Stomach (tissue), 4 donors: Measurements from ENCODE around the gene EIPR1.

Experiments used
- EP300 ChIP-seq: sonication (generic); formaldehyde crosslinking; IDR thresholded peaks from one replicate; pipeline ENCODE4 v1.6.1; 2017; ENCODE audit warnings: antibody characterized with exemption
- POLR2A ChIP-seq, 4 donors: fragments of 450-650 bp; IDR thresholded peaks; one replicate each; pipeline ENCODE4 v1.6.1; 2016; ENCODE audit warnings: antibody characterized with exemption in 4 of 4, control low read depth in 2 of 4, mild to moderate bottlenecking in 1 of 4, moderate library complexity in 1 of 4
- POLR2AphosphoS5 ChIP-seq, 3 donors: sonication (generic); formaldehyde crosslinking; IDR thresholded peaks; one replicate each; pipeline ENCODE4 v1.6.1; 2016; ENCODE audit warnings: antibody characterized with exemption in 3 of 3
- TF ChIP-seq, protein P1 (sequence below), 7 experiments: fragments of 450-650 bp in 4 of 7; fragments of 200-600 bp in 3 of 7; sonication (generic) in 3 of 7; IDR thresholded peaks; one replicate each; pipeline ENCODE4 v1.5.1; 2016 to 2019; ENCODE audit warnings: antibody characterized with exemption in 7 of 7, control low read depth in 2 of 7, mild to moderate bottlenecking in 1 of 7

DNA sequence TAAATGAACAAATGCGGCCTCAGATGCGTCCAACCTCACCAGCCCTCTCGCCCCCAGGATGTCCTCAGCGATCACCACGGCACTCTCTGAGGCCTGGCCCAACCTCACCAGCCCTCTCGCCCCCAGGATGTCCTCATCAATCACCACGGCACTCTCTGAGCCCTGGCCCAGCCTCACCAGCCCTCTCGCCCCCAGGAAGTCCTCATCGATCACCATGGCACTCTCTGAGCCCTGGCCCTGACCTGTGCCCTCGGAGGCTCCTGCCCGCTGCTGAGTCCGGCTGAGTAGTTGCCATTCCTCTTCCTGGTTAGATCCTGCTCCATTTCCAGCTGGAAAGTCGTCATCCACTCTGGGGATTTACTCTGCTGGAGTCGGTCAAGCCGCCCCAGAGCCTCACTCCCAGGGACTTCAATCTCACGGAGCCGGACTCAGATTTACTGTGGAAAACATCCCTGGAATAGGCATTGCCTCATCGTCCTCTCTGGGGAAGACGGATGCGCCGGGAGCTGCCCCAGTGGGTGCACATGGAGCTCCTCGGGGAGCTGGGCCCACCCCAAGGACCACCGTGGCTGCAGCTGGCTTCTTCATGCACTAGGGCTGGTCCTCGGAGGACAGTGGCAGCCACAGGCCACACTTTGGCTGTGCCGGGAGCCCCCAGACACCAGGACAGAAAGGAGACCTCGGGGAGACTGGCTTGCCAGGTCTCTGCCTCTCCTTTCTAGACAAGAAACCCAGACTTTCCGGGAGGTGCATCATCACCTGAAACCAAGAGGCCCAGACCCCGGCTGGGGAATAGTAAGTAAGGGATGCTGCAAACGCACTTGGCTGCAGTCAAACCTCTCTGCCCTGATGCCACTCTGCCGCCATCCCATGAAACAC, 230.6 kb downstream of the EIPR1 start:
- TF ChIP-seq, protein P1, sequence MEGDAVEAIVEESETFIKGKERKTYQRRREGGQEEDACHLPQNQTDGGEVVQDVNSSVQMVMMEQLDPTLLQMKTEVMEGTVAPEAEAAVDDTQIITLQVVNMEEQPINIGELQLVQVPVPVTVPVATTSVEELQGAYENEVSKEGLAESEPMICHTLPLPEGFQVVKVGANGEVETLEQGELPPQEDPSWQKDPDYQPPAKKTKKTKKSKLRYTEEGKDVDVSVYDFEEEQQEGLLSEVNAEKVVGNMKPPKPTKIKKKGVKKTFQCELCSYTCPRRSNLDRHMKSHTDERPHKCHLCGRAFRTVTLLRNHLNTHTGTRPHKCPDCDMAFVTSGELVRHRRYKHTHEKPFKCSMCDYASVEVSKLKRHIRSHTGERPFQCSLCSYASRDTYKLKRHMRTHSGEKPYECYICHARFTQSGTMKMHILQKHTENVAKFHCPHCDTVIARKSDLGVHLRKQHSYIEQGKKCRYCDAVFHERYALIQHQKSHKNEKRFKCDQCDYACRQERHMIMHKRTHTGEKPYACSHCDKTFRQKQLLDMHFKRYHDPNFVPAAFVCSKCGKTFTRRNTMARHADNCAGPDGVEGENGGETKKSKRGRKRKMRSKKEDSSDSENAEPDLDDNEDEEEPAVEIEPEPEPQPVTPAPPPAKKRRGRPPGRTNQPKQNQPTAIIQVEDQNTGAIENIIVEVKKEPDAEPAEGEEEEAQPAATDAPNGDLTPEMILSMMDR (IDR thresholded peaks at IDR 0.05) = no peak
- no peak for TF ChIP-seq POLR2AphosphoS5 (IDR thresholded peaks at IDR 0.05)
- TF ChIP-seq POLR2A (IDR thresholded peaks at IDR 0.05) = no peak
- no peak for TF ChIP-seq EP300
